Stimulated activated CD4-positive, alpha-beta T cell treated with anti-CD3 and anti-CD28 coated beads, TNF-alpha, amount 100 ng/mL, for 24 hours (primary cell): ENCODE measurements around the gene SIK1.

ENCODE experiments used
- DNase-seq, 3 experiments: peaks; one replicate each; pipeline ENCODE4 v3.0.0-alpha.2; 2020; ENCODE audit warnings: low read depth in 3 of 3

The SIK1 gene

GRCh38 chr21:43367296-43367695, 59.6 kb downstream of the SIK1 start:
- DNase-seq = no peak

- DNase-seq = no peak
These were observed 60.3 kb downstream of the SIK1 start for GRCh38 chr21:43366656-43367055.

DNA sequence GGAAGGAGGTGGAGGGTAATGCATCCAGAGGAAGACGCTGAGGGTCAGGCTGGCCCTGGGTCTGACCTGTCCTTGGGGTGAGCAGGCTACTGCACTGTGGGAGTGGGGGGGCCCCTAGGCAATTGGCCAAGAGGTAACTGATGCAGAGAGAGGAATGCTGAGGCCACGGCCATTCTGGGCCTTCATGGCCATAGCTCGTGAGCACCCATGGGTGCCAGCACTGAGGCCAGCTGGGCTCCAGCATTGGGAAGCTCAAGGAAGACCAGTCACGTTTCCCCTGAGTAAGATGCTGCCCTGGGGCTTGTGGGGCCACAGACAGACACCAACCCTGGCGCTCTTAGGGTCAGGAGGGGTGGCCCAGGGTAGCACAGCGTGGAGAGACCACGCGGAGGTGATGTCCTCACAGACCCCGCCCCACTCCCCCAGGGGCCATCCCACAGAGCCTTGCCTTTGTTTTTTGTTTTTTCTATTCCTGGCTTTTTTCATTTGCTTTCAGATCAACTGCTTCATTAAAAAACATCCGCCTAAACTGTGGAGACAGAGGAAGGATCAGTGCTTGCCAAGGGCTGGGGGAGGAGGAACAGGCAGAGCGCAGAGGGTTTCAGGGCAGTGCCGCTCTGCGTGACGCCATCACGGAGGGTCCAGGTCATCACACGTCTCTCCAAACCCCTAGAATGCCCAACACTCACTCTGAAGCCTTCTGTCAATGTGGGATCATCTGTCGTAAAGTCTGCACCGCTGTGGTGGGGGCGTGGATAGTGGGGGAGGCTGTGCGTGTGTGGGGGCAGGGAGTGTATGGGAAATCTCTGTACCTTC, 61.1 kb downstream of the SIK1 start:
- no peak for DNase-seq

DNA sequence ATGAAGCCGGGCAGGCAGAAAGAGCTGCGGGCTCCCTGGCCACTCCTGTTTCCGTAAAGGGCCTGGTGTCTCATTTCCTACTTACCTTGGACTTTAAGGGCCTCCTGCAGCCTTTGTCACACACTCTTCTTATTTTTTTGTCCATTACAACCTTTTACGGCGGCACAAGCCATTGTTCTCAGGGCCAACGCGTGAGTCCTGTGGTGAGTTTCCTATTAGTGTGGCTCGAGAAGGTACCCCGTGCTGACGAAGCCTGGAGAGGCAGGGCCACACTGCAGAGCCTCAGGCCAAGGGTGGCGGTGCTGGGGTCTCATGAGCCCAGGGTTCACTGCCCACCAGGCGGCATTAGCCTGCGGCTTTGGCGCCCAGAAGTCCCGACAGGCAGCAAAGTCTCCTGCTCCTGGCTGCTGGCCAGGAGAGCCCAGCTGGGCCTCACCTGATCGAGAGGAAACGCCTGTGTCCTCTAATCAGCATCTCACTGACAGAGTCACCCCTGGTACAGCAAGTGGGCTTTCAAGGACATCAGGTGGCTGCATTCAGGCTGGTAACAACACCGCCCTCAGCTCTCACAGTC, 62.0 kb downstream of the SIK1 start:
- DNase-seq = no peak
